Measurements from ENCODE around the gene ATP1A3. TPM values are rescaled to one million over a fixed set of nuclear protein-coding genes. Genes with fewer than 3 reads are reported as not detected.
"Not testable (repeated sequence)": the region's sequence is repeated elsewhere in the genome, so short reads cannot be mapped to it uniquely, and the experiment has no call there.

ATP1A3 gene
- total RNA-seq, 4 donors from 2014 or later: 0.55 TPM; not detected in 3

DNA sequence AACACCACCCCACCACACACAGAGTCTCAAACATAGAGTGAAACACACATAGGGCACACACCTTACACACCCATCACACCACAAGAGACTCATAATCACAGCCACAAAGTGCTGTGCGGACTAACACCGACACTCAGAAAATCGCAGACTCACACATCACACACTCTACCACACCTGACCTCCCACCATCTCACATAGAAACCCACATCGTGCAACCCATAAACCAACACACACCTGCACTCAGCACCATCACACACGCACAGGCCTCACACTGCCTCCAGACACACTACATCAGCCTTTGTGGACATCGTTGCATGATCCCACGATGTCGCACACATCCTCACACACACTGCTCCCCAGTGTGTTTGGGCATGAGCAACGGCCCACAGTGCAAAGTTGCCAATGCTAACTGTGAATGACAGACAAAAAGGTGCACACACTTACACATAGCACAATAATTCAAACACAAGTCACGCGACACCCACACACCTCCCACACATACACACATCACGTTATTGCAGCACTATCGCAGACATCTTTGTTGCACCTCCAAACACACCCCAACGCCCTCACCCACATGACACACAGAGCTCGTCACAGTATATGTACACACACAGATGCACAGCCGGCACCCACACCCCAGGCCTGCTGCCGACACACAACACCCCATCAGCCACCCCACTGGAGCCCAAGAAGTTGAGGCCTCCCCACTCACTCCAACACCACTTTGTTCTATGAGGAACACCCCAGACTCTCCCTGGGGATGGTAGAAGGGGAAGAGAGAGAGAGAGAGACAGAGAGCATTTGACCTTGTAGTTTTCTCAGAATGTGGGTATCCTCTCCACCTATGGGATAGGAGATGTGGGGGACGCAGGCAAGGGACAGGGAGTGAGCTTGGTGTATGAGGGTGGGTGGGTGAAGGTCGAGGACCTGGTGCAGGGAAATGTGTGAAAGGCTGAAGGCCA is 1.2 kb upstream of the ATP1A3 start:
- Histone ChIP-seq H3K27ac (no peak overlapping the region), H3K36me3 (no peaks in the 10 kb centered on the region), H3K9me3 (no peaks in the 10 kb centered on the region), H3K27me3 (peaks cover 12 to 19% of the 10 kb centered on the region in 2 donors), H3K4me3 (no peak overlapping the region), H3K4me1 (peaks cover 0 to 8% of the 10 kb centered on the region in 2 donors)
- DNase-seq: no peak
- TF ChIP-seq, protein P1, sequence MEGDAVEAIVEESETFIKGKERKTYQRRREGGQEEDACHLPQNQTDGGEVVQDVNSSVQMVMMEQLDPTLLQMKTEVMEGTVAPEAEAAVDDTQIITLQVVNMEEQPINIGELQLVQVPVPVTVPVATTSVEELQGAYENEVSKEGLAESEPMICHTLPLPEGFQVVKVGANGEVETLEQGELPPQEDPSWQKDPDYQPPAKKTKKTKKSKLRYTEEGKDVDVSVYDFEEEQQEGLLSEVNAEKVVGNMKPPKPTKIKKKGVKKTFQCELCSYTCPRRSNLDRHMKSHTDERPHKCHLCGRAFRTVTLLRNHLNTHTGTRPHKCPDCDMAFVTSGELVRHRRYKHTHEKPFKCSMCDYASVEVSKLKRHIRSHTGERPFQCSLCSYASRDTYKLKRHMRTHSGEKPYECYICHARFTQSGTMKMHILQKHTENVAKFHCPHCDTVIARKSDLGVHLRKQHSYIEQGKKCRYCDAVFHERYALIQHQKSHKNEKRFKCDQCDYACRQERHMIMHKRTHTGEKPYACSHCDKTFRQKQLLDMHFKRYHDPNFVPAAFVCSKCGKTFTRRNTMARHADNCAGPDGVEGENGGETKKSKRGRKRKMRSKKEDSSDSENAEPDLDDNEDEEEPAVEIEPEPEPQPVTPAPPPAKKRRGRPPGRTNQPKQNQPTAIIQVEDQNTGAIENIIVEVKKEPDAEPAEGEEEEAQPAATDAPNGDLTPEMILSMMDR (IDR thresholded peaks at IDR 0.05): no peak
- no peak for TF ChIP-seq POLR2A (IDR thresholded peaks at IDR 0.05)
- intact Hi-C loops (cut with DNase I; ENCODE audit: low total_unique reads): no loop called here

DNA sequence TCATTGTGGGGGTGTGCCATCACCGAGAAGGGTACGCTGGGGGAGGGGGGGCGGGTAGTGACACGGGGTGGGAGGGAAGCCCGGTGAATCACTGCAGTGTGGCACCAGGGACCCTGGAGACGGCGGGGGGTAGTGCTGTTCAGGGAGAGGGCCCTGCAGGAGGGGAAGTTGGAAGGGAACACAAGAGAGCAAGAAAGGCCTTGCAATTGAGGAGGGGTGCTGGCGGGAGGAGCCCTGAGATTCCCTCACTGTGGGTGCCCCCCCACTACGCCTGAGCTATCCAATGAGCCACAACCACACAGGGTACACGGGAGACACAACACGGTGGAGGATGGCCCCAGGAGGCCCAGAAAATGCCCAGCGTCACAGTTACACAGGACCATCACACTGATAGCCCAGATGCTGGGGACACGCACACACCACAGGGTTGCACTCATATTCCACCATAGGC is 516 bp upstream of the ATP1A3 start:
- no peak overlapping the region for H3K27ac ChIP-seq
- H3K9me3 ChIP-seq: no peaks in the 10 kb centered on the region
- intact Hi-C loops (cut with DNase I; ENCODE audit: low total_unique reads): no loop called here
- H3K4me3 ChIP-seq: no peak overlapping the region
- TF ChIP-seq, protein P1 (IDR thresholded peaks at IDR 0.05): no peak
- no peak for TF ChIP-seq POLR2A (IDR thresholded peaks at IDR 0.05)
- H3K4me1 ChIP-seq: peaks cover 0 to 8% of the 10 kb centered on the region in 2 donors
- peaks cover 12 to 19% of the 10 kb centered on the region in 2 donors for H3K27me3 ChIP-seq
- DNase-seq: no peak
- H3K36me3 ChIP-seq: no peaks in the 10 kb centered on the region

DNA sequence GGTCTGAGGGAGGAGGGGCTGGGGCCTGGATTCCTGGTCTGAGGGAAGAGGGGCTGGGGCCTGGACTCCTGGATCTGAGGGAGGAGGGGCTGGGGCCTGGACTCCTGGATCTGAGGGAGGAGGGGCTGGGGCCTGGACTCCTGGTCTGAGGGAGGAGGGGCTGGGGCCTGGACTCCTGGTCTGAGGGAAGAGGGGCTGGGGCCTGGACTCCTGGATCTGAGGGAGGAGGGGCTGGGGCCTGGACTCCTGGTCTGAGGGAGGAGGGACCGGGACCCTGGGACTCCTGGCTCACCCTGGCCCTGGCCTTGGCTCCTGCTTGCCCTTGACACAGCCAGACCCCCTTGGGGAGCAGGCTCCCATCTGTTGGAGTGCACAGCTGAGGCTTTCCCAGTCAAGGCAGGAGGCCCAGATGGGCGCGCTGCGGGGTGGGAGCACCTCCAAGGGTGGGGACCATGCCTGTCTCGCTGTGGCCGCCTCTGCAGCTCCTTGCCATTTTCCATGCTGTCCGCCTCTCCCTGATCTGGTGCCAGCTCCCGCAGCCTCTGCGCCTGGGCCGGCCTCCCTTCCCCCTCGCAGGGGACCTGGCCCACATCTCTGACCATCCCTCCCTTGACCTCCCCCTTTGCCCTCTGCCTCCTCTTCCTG is 2.0 kb downstream of the ATP1A3 start:
- H3K4me3 ChIP-seq; H3K27ac ChIP-seq; intact Hi-C loops (cut with DNase I; ENCODE audit: low total_unique reads); H3K36me3 ChIP-seq; DNase-seq; H3K4me1 ChIP-seq; H3K9me3 ChIP-seq: not testable (repeated sequence)
- H3K27me3 ChIP-seq: peaks cover 2 to 19% of the 10 kb centered on the region in 2 donors

DNA sequence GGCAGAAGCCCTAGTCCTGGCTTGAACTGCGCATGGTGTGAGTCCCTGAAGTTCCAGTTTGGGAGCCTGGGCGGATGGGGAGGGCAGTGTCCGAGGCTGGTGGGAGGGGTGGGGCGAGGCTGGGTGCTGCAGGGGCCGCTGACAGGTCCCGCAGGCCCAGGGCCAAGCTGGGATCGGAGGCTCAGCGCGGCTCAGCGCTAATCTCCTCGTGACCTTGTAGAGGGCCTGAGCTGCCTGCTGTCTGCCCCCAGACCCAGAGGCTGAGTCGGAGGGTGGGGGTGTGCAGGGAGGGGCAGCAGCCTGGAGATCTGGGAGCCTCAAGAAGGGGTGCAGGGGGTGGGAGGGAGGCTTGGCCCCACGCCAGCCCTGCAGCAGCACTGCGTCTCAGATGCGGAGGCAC is 3.0 kb downstream of the ATP1A3 start:
- no peak overlapping the region for H3K27ac ChIP-seq
- intact Hi-C loops (cut with DNase I; ENCODE audit: low total_unique reads): no loop called here
- H3K36me3 ChIP-seq: no peaks in the 10 kb centered on the region
- peaks cover 0 to 4% of the 10 kb centered on the region in 2 donors for H3K4me1 ChIP-seq
- no peak for DNase-seq
- no peak overlapping the region for H3K4me3 ChIP-seq
- no peak for TF ChIP-seq POLR2A (IDR thresholded peaks at IDR 0.05)
- TF ChIP-seq, protein P1 (IDR thresholded peaks at IDR 0.05): no peak
- no peaks in the 10 kb centered on the region for H3K9me3 ChIP-seq
- H3K27me3 ChIP-seq: peaks cover 2 to 13% of the 10 kb centered on the region in 2 donors

DNA sequence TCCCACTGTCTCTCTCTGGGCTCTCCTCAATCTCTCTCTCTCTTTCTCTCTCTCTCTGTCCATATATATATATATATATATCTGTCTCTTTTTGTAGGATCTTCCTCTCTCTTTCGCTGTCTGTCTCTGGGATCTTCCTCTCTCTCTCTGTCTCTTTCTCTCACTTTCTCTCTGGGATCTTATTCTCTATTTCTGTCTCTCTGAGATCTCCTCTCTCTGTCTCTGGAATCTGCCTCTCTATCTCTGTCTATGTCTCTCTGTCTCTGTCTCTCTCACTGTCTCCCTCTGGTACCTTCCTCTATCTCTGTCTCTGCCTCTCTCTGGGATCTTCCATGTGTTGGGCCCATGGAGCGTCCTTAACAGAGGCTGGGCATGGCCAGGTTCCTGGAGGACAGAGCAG is 3.4 kb downstream of the ATP1A3 start:
- Histone ChIP-seq H3K36me3 (no peaks in the 10 kb centered on the region), H3K4me3 (no peak overlapping the region), H3K4me1 (peaks cover 0 to 4% of the 10 kb centered on the region in 2 donors), H3K9me3 (no peaks in the 10 kb centered on the region), H3K27ac (no peak overlapping the region), H3K27me3 (peaks cover 2 to 11% of the 10 kb centered on the region in 2 donors)
- TF ChIP-seq POLR2A (IDR thresholded peaks at IDR 0.05): no peak
- intact Hi-C loops (cut with DNase I; ENCODE audit: low total_unique reads): no loop called here
- DNase-seq: no peak

DNA sequence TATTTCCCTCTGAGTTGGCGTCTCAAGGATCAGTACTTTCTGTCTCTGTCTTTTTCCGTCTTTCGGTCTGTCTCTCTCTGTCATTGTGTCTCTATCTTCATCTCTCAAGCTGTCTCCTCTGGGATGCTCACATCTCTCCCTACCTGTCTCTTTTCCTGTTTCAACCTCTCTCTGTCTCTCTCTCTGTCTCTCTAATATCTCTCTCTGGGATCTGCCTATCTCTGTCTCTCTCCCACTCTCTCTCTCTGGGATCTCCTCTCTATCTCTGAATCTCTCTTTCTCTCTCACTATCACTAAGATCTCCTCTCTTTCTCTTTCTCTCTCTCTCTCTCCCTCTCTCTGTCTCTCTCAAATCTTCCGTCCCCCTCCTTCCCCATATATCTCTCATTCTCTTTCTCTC is 4.0 kb downstream of the ATP1A3 start:
- H3K4me1 ChIP-seq: peaks cover 0 to 4% of the 10 kb centered on the region in 2 donors
- H3K4me3 ChIP-seq: no peak overlapping the region
- DNase-seq: no peak
- H3K9me3 ChIP-seq: no peaks in the 10 kb centered on the region
- intact Hi-C loops (cut with DNase I; ENCODE audit: low total_unique reads): no loop called here
- no peak overlapping the region for H3K27ac ChIP-seq
- TF ChIP-seq, protein P1 (IDR thresholded peaks at IDR 0.05): no peak
- TF ChIP-seq POLR2A (IDR thresholded peaks at IDR 0.05): no peak
- H3K36me3 ChIP-seq: no peaks in the 10 kb centered on the region
- H3K27me3 ChIP-seq: peaks cover 0 to 11% of the 10 kb centered on the region in 2 donors
